MG63 (cell line): ENCODE measurements around the gene NEK6. TPM values are rescaled to one million over a fixed set of nuclear protein-coding genes. Genes with fewer than 3 reads are reported as not detected.
A peak's percentile ranks its signal among the peaks of the same experiment; 100 is the strongest.

Experiments
- DNase-seq: peaks from one replicate; pipeline ENCODE4 v3.0.0-alpha.2; 2020
- H3K27me3 ChIP-seq: fragments of 250-450 bp; sonication (Bioruptor Pico); 2 replicates; pipeline ENCODE4 v1.5.1; 2020; ENCODE audit warnings: mild to moderate bottlenecking, moderate library complexity
- H3K36me3 ChIP-seq: fragments of 250-450 bp; sonication (Bioruptor Pico); 2 replicates; pipeline ENCODE4 v1.5.1; 2020; ENCODE audit warnings: mild to moderate bottlenecking, moderate library complexity
- H3K4me3 ChIP-seq: fragments of 250-450 bp; sonication (Bioruptor Pico); 2 replicates; pipeline ENCODE4 v1.5.1; 2020; ENCODE audit warnings: mild to moderate bottlenecking, moderate library complexity
- H3K9me3 ChIP-seq: fragments of 250-450 bp; sonication (Bioruptor Pico); 2 replicates; pipeline ENCODE4 v1.5.1; 2020; ENCODE audit warnings: mild to moderate bottlenecking, moderate library complexity
- total RNA-seq: library from RNA; depleted of rRNA; stranded (reverse); fragments of >200 nt; shearing (Covaris generic); gene quantifications from 2 replicates; pipeline ENCODE4 v1.2.3, GENCODE V29; 2014; ENCODE audit warnings: low replicate concordance

The NEK6 gene
- total RNA-seq, 1 experiment from 2014 or later, result 25.0 TPM

DNA sequence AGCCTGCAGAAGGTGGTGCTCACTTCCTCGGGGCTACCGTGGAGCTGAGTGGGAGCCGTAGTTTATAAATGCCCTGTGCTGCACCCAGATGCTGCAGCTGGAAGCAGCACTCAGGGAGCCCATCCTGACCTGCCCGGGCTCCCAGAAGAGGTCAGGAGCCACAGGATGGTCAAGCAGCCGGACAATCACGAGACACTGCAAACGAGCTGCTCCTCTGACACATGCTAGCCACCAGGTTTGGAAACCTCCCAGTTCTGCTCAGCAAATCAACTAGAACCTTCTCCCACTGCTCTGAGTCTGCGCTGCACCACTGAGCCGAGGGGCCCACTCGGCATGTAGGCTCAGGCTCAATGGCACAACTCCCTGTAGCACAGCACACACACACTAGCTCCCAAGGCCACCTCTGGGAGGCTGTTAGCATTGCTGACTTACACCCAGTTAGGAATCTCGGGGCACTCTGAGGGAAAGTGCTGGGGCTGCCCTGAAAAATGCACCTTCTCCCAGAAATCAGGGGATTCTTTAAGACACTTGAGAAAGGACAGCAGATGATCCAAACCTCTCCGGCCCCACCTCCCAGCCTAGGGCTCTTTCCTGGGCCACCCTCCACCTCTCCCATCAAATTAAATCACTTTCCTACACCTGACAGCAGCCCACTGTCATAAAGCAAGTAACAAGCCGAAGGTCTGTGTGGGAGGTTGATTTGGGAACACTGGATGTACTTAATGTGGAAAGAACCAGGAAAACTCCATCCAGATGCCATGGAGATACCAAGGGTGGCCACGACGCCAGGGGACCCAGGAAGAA, 98.4 kb downstream of the NEK6 start:
- DNase-seq, result no peak
- no peaks in the 10 kb centered on the region for H3K9me3 ChIP-seq
- no peak overlapping the region for H3K4me3 ChIP-seq
- peaks cover 51% of the 10 kb centered on the region for H3K36me3 ChIP-seq
- no peaks in the 10 kb centered on the region for H3K27me3 ChIP-seq

DNA sequence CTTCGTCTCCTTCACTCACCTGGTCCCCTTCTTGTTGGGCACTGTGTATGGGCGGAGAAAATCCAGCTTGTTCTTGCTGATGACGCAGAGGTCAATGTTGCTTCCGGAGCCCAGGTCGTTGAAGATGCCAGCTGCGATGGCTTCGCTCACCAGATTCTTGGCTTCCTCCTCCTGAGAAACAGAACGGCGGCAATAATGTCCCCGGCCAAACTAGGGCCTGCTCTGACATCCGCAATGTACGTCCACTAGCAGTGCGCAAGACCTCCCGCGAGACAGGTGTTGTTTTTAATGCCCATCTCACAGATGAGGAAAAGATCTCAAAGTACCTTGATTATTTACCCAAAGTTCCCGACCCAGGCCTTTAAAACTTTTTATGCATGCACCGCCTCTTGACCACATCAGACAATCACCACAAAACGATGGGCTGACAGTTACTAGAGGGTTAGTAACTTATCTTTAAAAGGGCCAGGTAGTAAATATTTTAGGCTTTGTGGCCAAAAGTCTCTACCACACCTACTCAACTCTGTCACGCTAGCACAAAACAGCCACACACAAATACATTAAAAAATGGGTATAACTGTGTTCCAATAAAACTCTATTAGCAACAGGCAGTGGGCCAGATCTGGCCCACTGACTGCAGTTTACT, 99.1 kb downstream of the NEK6 start:
- Histone ChIP-seq H3K27me3 (no peaks in the 10 kb centered on the region), H3K36me3 (peaks cover 44% of the 10 kb centered on the region), H3K4me3 (no peak overlapping the region), H3K9me3 (no peaks in the 10 kb centered on the region)
- no peak for DNase-seq

- no peak for DNase-seq
- Histone ChIP-seq H3K27me3 (no peaks in the 10 kb centered on the region), H3K36me3 (peaks cover 35% of the 10 kb centered on the region), H3K4me3 (no peak overlapping the region), H3K9me3 (no peaks in the 10 kb centered on the region)
Measured at GRCh38 chr9:124357721-124358361, 100.1 kb downstream of the NEK6 start.

GRCh38 chr9:124358631-124359030, 100.9 kb downstream of the NEK6 start:
- Histone ChIP-seq H3K36me3 (peaks cover 28% of the 10 kb centered on the region), H3K27me3 (no peaks in the 10 kb centered on the region), H3K4me3 (no peak overlapping the region), H3K9me3 (no peaks in the 10 kb centered on the region)
- no peak for DNase-seq

DNA sequence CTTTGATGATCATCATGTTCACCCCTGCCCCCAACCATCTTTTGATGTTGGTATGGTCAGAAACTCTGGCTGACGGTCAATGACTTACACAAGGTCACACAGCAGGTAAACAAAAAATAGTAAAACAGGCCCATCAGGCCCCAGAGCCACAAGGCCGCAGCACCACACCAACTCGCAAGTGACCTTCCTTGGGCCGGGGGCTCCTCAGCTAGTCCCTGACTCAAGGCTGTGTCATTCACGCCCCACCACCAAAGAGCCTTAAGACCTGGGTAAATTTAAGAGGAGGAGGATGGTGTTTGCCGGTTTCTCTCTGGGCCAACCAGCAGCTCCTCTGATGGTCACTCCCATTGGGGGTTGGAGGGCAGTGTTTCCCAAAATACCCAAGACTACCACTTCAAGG, 101.7 kb downstream of the NEK6 start:
- Histone ChIP-seq H3K27me3 (no peaks in the 10 kb centered on the region), H3K4me3 (no peak overlapping the region), H3K36me3 (peaks cover 20% of the 10 kb centered on the region), H3K9me3 (no peaks in the 10 kb centered on the region)
- DNase-seq, result no peak

GRCh38 chr9:124359855-124360678, 102.3 kb downstream of the NEK6 start:
- Histone ChIP-seq H3K9me3 (no peaks in the 10 kb centered on the region), H3K36me3 (peaks cover 20% of the 10 kb centered on the region), H3K27me3 (no peaks in the 10 kb centered on the region), H3K4me3 (no peak overlapping the region)
- DNase-seq, result no peak

DNA sequence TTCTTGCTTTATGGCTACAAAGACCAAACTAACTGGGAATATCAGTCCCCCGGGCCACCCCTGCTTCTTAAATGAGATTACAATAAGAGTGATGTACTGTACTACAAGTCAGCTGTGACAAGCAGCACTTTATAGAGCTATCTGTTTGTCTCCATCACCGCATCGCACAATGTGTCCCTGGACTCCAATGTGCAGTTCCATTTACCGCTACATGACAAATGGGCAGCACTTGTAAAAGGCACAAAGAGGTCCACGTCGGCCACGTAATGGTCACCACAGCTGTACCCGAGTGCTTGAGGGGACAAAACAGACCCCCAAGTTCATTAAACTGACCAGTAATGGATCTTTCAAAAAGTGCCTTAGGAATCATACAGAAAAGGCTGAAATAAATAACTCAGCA, 103.4 kb downstream of the NEK6 start:
- H3K27me3 ChIP-seq, result no peaks in the 10 kb centered on the region
- H3K4me3 ChIP-seq, result no peak overlapping the region
- no peaks in the 10 kb centered on the region for H3K9me3 ChIP-seq
- no peak for DNase-seq
- H3K36me3 ChIP-seq, result peaks cover 15% of the 10 kb centered on the region

- no peak for DNase-seq
- Histone ChIP-seq H3K27me3 (no peaks in the 10 kb centered on the region), H3K4me3 (no peak overlapping the region), H3K9me3 (no peaks in the 10 kb centered on the region), H3K36me3 (peaks cover 3% of the 10 kb centered on the region)
Measured at GRCh38 chr9:124363326-124364096, 105.8 kb downstream of the NEK6 start.

DNA sequence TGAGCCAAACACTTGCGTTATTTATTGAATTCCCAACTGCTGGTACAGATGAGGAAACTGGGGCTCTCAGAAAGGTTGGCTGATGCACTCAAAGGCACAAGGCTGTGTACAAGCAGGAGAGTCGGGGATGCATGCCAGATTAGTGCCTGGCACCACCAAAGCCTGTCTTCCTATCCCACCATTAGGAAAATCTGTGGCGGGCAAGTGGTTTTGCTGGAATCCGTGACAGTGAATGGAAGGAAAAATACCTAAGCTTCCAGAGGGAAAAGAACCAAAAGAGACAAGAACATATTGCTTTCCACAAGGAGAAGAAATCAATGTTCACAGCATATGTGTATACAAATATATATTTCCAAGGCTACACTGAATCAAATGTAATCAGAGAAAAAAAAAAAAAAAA, 106.4 kb downstream of the NEK6 start:
- Histone ChIP-seq H3K27me3 (no peaks in the 10 kb centered on the region), H3K4me3 (no peak overlapping the region), H3K9me3 (no peaks in the 10 kb centered on the region), H3K36me3 (peaks cover 3% of the 10 kb centered on the region)
- DNase-seq, result no peak

DNA sequence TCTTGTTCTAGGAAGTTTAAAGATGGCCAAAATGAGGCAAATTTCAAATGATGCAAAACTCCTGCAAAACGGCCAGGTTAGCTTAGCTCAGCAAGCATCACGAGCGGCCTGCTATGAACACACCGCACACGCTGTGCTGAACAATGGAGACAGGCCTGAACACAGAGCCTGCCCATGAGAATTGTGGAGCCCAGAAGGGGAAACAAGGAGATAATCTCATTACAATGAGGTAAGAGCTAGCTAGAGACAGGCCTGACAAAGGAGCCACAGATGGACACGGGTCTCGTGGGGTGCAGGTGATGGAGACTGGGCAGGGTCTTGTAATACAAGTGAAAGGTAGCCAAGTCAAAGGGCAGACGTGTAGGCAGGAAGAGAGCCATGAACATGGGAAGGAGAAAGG, 107.3 kb downstream of the NEK6 start:
- Histone ChIP-seq H3K36me3 (peaks cover 3% of the 10 kb centered on the region), H3K9me3 (no peaks in the 10 kb centered on the region), H3K27me3 (no peaks in the 10 kb centered on the region), H3K4me3 (no peak overlapping the region)
- DNase-seq, result no peak

- no peaks in the 10 kb centered on the region for H3K27me3 ChIP-seq
- H3K9me3 ChIP-seq, result no peaks in the 10 kb centered on the region
- peak; percentile 38 for DNase-seq
- no peak overlapping the region for H3K4me3 ChIP-seq
- H3K36me3 ChIP-seq, result no peaks in the 10 kb centered on the region; the same call in none of the 2 replicates
Measured at GRCh38 chr9:124366476-124367220, 108.9 kb downstream of the NEK6 start.

DNA sequence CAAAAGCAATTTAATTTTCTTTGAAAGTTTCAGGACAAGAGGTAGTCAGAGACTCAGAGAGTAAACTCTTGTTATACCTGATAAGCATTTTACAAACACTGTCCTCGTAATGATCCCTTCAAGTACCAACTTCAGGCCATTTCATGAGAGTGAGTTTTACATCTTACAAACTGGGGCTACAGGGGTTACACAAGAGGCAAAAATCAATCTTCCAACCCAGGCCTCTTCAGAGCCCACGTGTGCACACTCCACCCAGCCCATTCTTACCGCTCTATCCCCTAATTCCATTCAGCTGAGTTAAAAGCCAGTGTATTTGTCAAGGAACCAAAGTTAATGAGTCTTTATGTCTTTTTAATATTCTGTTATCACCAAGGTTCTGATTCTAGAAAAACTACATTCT, 110.9 kb downstream of the NEK6 start:
- H3K4me3 ChIP-seq, result no peak overlapping the region
- H3K36me3 ChIP-seq, result no peaks in the 10 kb centered on the region; the same call in none of the 2 replicates
- no peak for DNase-seq
- no peaks in the 10 kb centered on the region for H3K9me3 ChIP-seq
- H3K27me3 ChIP-seq, result no peaks in the 10 kb centered on the region

DNA sequence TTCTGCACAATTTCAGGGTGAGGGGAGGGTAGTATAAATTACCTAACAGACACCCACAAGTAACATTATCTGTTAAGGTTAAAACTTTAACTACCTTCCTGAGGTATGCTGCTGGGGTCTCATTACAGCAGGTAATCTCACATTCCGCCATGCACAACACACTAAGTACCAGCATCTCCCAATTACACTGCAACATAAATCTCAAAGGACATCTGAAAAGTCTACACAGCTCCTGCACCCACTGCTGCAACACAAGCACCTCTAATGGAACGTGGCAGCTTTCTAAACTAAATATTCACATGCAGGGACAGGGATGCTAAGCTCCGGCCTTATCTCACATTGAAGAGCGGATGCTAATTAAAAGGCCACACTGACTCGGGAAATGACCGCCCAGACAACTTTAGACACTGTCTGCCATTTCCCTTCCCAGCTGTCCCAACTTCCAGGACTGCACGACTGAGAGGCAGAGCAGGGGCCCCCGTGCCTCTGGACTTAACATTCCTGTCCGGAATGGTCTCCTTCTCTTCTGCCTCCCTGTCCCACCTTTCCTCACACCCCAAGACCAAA, 111.6 kb downstream of the NEK6 start:
- Histone ChIP-seq H3K4me3 (no peak overlapping the region), H3K27me3 (no peaks in the 10 kb centered on the region), H3K9me3 (no peaks in the 10 kb centered on the region), H3K36me3 (peaks cover 2% of the 10 kb centered on the region)
- DNase-seq, result no peak

- no peaks in the 10 kb centered on the region for H3K9me3 ChIP-seq
- H3K4me3 ChIP-seq, result no peak overlapping the region
- no peak for DNase-seq
- no peaks in the 10 kb centered on the region for H3K27me3 ChIP-seq
- H3K36me3 ChIP-seq, result peaks cover 7% of the 10 kb centered on the region
Measured at GRCh38 chr9:124370896-124371582, 113.3 kb downstream of the NEK6 start.

DNA sequence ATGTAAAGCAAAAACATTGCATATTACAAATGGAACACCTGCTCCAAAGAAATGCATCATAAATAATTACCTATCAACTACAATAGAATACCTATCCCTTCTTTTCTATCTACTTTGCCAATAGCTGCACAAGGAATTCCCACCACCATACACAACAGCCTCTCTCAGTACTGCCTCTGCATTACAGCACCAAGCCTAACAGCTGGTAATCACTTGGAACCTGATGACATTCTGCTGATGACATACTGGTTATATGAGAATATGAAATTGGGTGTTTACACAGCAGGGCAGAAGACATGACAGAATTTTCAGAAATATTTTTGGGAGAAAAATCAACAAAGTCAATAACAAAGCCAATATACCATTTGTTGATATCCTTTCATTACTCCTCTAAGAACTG, 114.3 kb downstream of the NEK6 start:
- Histone ChIP-seq H3K4me3 (no peak overlapping the region), H3K9me3 (no peaks in the 10 kb centered on the region), H3K27me3 (no peaks in the 10 kb centered on the region), H3K36me3 (peaks cover 7% of the 10 kb centered on the region)
- no peak for DNase-seq
